HG03469 (cell line): ENCODE results near the gene CASP9.

Experiments
- ATAC-seq: cut with Tn5 transposase; IDR thresholded peaks from one replicate; pipeline ENCODE4 v1.9.1; 2021; ENCODE audit warnings: mild to moderate bottlenecking, moderate library complexity, moderate number of reproducible peaks; ENCODE audit not compliant: unreplicated experiment

Gene CASP9

DNA sequence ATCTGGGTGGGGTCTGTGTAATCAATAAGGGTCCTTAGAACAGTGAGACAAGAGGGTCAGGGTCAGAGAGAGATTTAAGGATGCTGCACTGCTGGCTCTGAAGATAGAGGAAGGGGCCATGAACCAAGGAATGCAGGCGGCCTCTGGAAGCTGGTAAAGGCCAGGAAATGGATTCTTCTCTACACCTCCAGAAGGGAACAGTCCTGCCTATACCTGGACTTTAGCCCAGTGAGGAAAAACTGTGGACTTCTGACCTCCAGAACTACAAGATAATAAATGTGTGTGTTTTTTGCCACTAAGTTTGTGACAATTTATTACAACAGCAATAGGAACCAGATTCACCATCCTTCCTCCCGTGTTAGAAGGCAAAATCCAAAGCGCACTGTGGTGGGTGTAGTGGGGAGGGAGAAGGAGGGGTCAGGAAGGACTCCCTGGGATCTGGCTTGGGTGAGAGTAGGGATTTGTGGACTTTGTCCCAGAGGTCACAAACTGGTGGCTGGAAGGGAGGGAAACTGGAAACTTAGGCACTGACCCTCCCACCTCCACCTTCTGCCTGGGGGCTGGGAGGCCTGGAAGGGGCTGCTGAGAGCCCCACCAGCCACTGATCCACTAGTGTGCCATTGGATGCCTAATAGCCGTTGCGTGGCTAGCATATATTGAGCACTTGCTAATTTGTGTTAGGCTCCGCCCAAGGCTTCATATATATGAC is 72.8 kb downstream of the CASP9 start:
- ATAC-seq: no peak

DNA sequence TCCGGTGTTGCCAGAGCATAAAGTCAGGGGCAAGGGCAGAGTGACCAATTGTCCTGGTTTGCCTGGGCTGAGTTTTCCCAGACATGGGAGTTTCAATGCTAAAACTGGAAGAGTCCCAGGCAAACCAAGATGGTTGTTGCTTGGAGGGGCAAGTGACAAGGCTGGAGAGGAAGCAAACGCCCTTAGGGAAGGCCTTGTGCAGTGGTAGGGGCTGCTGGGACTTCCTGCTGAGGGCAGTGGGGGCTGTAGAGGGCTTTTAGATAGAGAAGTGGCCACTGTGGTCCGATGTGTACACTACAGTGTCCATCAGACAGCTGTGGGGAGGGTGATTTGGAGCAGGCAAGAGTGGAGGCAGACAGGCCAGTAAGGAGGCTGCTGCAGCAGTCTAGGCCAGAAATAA is 74.4 kb downstream of the CASP9 start:
- ATAC-seq: no peak

DNA sequence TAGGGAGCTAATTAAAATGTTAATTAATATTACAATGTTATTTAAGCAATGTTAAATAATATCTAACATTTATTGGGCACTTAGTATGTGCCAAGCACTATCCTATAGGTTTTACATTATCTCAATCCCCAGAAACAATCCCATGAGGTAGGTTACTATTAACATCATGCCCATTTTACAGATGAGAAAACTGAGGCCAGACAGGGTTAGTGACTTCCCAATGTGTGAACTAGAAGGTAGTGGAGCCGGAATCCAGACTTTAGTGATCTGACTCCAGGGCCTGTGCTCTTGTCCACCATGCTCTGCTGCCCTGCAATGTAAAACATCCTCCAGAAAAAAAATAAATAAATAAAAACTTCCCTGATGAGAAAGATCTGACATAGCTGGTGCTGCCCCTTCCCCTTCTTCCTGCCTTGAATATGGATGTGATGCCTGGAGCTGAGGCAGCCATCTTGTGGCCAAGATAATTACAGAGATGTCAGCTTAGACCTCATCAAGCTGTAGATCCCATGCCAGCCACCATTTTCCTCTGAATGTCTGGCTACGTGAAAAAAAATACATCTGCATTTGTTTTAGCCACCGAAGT is 75.0 kb downstream of the CASP9 start:
- no peak for ATAC-seq

DNA sequence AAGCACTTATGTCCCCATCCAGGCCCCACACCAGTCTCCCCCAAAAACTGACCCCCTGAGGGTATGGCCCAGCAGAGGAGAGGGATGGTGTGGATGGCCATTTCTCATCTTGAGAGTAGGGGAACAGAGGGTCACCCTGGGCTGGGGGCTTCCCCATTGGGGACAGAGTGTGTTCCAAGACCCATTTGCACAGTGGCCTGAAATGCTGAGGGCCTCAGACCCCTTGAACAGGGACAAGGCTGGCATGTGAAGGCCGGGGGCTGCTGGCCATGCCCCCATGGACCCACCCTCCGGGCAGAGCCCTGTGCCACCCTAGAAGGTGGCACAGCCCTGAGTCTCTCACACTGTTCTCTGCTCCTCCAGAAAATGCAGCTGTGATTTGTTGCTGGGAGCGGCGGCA is 77.8 kb downstream of the CASP9 start:
- ATAC-seq: no peak

DNA sequence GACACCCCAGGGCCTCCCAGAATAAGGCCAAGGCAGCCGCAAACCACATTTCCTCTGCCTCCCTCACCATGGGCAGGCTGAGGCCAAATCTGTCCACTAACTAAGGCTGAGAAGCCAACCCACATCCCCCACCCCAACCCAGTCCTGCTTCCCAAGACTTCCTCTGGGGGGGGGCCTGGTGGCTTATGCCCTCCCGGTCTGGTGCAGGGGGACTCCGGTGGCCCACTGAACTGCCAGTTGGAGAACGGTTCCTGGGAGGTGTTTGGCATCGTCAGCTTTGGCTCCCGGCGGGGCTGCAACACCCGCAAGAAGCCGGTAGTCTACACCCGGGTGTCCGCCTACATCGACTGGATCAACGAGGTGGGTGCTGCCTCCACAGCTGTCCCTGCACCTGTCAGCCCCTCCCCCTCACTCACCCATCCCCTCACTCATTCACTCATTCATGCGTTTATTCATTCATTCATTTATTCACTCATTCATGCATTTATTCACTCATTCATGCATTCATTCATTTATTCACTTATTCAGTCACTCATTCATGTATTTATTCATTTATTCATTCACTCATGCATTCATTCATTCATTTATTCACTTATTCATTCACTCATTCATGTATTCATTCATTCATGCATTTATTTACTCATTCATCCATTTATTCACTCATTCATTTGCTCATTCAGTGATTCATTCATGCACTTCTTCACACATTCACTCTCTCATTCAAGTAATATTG is 78.5 kb downstream of the CASP9 start:
- ATAC-seq: no peak

DNA sequence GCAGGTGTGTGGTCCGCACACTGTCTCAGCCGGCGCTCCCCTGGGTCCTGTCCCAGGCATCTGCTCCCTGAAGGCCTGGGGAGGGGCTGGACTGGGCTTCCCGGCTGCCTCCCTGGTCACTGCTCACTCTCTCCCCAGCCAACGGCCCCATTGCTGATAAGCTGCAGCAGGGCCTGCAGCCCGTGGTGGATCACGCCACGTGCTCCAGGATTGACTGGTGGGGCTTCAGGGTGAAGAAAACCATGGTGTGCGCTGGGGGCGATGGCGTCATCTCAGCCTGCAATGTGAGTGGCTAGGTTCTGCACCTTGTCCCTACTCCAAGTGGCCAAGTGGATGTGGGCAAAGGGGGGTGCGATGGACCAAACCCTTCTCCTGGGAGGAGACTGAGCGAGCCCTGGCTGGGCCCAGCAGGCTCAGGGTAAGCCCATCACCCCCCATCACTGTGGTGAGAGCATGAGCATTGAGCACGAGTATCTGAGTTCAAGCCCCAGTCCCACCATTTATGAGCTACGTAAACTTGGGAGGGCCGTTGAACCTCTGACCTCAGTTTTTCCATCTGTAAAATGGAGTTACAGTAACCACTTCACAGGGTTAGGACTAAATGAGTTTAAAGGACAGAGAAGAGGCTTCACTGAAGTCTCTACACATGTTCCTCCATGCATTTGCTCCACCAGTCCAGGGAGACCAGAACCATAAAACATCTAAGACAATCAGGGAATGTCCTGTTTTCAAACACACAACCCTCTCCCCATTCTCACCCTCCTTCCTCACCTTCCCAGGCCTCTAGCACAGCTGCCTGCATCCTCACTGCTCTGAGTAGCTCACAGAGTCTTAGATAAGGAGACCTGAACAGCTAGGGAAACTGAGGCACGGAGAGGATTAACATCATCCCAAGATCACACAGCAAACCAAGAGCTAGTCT is 79.3 kb downstream of the CASP9 start:
- no peak for ATAC-seq

DNA sequence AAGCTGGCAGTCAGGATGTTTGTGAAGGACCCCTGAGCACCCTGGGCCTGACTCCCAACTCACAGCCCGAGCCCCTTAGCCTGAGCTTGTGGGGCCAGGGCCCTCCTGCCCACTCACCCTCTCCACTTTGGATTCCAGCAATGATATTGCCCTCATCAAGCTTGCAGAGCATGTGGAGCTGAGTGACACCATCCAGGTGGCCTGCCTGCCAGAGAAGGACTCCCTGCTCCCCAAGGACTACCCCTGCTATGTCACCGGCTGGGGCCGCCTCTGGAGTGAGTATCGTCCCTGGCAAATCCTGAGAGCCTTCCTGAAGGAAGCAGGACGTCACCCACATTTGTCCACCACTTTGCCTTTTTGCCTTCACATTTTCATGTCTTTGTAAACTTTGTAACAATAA is 80.7 kb downstream of the CASP9 start:
- no peak for ATAC-seq

DNA sequence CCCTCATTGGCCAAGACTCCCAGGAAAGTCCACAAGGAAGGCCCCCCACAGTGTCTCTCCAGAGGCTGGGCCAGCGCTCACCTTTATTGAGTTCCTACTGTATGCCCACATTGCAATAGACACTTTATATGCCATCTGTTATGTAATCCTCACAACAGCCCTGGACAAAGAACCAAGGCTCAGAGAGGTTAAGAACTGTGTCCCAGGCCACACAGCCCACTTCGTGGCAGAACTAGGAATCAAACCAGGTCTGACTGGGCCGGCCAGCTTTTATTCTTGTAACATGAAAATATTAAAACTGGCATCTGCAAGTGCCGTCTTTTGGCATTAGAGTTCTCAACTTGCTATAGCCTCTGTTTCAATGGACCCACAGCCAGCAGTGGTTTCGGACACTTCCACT is 81.3 kb downstream of the CASP9 start:
- no peak for ATAC-seq

DNA sequence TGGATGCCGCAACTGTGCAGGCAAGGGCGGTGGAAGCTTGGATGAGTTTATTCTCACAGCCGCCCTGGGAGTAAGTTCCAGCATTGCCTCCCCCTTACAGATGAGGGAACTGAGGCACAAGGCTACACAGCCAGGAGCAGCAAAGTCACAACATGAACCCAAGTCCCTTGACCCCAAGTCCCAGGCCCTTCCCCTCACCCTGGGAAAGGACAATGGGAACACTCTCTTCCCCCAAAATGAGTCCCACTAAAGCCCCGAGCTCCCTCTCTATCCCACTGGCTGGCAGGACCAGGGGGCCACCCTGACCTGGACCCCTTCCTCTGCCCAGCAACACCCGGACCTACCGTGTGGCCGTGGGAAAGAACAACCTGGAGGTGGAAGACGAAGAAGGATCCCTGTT is 81.9 kb downstream of the CASP9 start:
- ATAC-seq: no peak
